CD4-positive, alpha-beta T cell treated with Interleukin-15 for 1 hour (primary cell): ENCODE results near the gene NUDT12.

ENCODE experiments used
- DNase-seq: peaks from one replicate; pipeline ENCODE4 v3.0.0-alpha.2; 2020

The NUDT12 gene

DNA sequence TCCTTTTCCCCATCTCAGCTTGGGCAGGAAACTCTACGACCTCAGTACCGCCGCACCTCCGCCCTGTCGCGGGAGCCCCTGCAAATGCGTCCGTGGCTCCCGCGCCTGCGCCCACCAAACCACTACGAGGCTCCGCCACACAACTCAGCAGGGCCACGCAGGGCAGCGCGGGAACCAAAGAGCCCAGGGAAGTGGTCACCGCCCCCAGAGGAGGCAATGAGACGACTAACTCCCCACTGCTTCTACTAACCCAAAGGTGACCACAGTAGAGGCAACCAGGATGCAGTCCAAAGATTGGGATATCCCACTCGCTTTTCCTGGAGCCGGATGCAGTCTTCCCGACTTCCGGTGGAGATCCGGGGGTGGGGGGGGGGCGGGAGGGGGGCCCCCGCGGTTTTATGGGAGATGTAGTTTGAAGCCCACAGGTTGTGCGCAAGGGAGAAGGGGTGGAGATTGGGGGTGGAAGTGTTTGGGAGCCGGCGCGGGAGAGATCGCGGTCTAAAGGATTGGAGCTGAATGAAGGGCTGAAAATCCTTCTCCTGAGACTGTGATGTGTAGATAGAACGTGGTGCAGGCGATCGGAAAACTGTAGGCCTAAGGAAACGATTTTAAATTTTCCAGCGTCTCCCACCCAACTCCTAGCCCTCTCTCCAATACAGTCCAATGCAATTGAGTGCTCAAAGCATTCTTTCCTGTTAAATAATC lies at the start of gene NUDT12:
NUDT12 (minus strand) TSS at position 337 of the 705 bp plus-strand sequence. CDS start 2,541 bp downstream, outside the sequence.
- peak; percentile 47 for DNase-seq

DNA sequence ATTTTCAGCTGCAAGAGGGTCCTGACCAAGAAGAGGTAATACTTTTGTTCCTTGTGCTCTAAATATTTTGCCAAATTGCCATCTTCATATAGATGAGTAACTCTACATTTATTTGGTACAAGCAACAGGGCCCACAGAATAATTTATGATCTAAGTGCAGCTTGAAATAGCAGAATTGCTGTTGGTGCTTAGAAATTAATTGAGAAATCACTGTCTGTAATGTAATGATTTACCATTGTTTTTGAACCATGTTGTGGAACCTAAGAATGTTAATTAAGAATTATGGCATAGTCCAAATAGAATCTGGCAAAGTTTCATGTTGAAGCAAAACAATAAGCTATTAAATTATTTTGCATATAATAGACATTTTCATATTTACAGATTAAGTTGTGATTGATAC lies 44.8 kb upstream of the NUDT12 start:
- DNase-seq = no peak

DNA sequence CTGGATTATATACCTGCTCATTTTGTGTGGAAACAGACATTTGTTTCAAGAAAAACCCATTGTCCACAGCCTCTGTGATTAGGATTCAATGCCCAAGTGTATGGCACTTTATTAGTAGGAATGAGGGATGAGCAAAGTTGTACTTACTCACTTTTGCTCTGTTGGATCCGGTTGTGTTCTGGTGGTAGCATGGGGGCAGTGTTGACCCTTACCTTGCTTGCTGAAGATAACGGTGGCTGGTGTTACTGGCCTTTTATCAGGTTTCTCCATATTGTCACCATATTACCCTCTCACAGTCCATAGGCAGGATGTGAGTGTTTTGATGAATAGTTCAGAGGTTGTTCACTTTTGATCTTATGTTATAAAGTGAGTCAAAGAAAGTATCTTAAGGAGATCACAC lies 42.7 kb upstream of the NUDT12 start:
- DNase-seq = no peak

DNA sequence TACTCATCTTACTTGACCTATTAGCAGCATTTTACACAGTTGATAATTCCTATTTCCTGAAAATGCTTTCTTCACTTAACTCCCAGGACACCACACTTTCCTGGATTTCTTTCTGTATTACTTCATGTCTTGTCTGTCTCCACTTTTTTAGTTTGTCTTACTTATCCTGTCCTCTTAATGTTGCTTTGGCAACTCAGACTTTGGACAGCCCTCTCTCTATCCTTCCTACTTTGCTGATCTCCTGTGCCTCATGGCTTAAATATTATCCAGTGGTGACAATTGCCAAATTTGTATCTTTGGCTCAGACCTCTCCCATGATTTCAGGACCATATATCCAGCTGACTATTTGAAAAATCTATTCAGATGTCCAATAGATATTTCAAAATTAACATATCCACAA lies 39.8 kb upstream of the NUDT12 start:
- no peak for DNase-seq

DNA sequence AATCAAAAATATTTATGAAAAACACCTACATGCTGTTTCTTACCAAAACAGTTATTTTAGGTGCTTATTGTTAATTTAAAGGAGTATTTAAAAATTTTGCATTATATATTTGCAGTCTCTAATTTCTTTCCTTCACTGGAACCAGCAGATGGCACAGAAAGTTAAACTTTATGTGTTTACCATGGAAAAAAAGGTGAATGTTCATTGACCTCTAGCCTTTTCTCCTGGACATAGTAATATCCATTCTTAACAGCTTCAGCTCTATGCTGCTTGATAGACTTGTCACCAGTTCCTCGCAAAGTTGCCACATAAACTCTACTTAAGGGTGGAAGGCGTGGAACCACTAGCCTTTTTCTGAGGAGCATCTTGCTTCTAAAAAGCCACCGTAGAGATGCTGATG lies 38.7 kb upstream of the NUDT12 start:
- no peak for DNase-seq

DNA sequence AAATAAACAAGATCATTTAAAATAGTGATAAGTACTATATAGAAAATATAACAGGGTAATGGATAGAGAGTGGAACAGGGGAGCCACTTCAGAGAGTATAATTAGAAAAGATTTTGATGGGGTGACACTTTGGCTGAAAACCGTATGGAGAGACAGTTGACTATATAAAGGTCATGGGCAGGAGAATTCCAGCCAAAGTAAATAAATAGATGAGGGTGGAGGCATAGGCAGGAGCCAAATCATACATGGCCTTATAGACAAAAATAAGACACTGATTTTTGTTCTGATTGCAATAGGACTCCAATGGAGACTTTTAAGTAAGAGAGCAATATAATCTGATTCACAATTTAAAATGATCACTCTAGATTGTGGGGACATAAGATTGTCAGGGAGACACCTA lies 37.5 kb upstream of the NUDT12 start:
- DNase-seq = no peak

GRCh38 chr5:103598997-103599566 lies 36.5 kb upstream of the NUDT12 start:
- DNase-seq = no peak

DNA sequence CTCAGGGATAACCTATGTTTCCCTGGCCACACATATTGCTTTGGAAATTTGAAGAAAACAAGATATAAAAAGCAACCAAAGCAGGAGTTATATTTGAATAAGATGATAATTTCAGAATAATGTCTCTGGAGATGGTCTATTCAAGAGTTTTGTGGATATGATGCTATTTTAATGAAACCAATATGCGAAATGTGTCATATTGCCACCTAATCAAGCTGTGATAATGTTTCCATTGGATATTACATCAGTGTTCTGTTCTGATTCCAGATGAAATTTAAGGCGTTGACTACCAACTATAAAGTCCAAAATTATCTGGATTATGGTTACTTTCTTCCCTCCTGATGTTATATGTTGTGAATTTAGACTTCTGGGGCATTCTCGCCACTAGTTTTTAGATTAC lies 27.6 kb upstream of the NUDT12 start:
- DNase-seq = no peak

DNA sequence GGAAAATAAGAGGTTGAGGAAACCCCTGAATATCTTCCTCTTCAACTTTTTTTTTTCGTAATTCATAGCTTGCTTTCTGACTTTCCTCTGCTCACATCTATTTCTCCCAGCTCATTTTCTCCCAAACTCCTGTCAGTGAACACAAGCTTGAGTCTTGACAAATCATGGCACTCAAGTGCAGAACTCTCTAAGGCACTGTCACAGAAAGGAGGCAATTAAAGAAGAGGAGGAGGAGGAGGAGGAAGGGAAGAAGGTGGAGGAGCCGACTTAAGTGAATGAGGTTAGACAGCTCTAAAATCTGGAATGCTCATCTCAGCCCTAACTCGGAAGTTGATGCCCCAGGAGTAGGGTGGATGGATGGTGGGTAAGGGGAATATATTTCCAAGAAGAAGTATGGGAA lies 27.2 kb upstream of the NUDT12 start:
- DNase-seq = no peak

DNA sequence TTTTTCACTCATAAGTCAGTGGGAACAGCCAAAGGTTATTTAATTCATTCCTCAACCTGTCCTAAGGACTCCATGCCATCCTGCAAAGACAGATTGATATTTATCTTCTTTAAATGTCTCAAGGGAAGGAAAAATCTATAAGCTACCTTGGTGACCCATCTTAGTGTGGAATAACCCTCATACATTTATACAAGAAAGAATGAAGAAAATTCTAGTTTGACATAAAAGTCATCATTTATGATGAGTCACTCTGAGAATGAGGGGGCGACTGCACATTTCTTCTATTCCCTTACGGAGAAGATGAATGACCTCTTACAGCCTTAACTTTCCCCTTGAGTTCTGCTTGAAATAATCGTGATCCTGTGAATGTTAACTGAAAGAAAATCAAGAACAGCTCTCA lies 26.8 kb upstream of the NUDT12 start:
- DNase-seq = no peak

DNA sequence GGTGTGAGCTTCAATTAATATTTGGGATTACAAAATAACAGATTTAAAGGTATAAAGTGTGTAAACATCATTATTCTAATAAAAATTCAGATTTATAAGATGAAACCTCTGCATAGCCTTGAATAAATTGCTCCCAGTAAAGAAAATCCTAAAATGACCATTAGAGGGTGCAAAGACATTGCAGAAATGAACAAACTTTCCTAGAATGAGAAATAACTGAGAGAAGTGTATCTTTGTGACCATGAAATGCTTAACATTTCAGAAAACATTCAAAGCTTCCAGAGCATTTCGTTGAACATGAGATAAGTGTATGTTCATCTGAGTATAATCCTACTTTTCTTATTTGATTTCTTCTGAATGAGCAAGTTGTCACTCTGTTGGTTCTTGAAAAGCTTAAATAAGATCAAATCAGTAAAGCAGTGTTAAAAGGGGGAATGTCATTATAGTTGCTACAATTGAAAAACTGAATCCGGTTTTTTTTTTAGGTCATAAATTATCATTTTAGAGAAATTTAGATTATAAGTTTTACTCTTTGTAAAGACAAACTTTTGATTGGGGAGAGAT lies 24.7 kb upstream of the NUDT12 start:
- DNase-seq = no peak

DNA sequence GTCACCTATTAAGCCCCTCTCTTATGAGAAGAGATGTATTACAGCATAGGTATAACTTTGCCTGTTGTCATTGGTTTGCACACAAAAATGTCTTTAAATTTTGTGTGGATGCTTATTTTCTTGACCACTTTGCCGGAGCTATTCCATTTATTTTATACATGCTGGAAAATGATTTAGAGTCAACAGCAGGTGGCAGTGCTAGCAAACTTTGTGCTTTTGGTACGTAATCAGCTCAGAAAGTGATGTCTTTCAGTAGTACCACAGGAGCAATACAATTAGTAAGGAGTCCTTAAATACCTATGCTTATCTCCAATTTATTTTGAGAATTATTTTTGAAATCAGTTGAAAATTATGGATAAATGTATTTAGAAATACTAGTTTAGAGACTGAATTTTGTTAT lies 19.8 kb upstream of the NUDT12 start:
- DNase-seq = no peak

GRCh38 chr5:103573411-103573810 lies 10.8 kb upstream of the NUDT12 start:
- DNase-seq = no peak

DNA sequence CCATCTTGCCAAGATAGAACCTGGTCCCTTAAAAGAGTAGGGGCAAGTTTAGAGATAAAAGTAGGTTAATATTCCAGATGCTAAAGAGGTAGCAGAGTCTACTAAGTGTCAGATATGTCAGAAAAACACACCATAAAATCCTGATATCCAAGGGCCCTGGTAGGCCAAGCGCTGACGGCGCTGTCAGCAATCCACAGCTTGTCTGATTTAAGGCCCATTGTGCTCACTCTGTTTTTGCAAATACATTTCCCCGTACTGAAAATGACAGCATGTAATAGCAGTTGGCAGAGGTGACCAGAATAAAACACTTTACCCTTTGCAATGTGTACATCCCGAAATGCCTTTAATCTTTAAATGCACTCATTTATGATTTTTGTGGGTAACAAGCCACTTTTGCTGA lies 9.9 kb upstream of the NUDT12 start:
- no peak for DNase-seq

DNA sequence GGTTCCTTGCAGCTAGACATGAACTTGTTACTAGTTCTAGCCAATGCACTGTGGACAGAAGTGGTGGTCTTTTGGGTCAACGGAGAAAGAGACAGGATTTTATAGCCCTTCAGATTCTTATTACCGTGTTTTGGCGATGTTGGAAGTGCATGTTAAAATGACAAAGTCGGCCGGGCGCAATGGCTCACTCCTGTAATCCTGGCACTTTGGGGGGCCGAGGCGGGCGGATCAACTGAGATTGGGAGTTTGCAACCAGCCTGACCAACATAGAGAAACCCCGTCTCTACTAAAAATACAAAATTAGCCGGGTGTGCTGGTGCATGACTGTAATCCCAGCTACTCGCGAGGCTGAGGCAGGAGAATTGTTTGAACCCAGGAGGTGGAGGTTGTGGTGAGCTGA lies 9.1 kb upstream of the NUDT12 start:
- DNase-seq = no peak

- no peak for DNase-seq
Observed at GRCh38 chr5:103569313-103570060, 6.9 kb upstream of the NUDT12 start.

- DNase-seq = no peak
Observed at GRCh38 chr5:103565719-103566118, 3.1 kb upstream of the NUDT12 start.

DNA sequence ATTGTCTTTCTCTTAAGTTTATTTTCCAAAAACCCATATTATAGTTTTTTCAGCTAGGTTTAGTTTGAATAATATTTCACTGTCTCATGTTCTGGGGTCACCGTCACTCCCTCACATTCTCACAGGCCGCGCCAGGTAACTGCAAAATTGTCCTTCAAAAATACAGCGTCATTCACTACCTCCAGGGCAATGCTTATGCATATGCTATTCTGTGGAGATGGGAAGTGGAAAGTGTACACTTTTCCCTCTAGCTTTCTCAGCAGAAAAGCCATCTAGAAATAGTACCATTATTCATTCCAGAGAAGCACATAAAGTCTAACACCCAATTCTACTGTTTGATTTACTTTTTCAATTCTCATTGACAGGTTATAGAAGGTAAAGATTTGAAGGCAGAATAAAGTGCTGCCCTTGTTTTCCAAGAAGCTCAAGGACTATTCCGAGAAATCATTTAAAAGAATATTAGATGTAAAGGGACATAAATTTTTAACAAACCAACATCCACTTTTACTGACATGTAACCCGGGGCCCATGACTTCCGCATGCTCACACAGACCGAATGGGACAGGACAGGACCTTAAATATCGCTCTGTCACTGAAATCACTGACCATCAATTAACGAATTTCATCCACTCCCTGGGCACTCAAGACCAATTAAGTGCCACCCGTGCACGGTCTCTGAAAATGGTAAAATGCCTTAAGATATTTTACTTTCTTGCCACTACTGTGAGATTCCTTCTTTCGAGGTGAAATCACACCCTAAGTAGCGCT lies 720 bp downstream of the NUDT12 start:
- no peak for DNase-seq

DNA sequence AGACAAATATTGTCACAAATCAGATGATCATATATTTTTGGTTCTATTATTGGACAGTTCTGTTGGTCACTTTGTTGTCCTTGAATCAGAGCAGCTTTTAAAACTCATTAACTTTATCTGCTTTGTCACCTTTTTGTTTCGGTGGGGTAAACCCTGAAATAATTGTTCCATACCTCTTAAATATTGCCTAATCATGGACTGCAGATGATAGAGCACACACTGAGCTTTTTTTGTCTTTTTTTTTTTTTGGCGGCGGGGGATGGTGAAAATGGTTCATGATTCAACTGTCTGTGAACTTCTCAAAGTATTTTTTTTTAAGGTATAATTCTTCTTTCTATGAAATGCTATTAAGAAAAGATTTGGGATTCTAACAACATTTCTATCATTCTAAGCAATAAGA lies 1.8 kb downstream of the NUDT12 start:
- DNase-seq = no peak

DNA sequence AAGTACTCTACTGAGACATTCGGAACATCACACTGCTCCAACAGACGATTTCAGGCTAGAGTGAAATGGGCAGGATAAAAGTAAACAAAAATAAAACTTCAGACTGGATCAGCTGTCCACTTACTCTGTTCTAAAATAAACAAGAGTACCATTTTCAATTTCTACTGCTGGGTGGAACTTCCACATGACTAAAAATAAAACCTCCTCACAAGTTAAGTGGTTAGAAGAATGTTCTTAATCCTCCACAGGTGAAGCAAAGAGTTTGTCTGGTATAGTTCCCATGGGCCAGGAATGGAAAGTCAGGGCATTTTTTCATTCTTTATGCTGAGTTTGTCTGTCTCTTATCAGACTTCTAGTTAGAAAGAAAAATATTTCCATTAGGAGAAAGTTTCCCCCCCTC lies 15.7 kb downstream of the NUDT12 start:
- DNase-seq = no peak

GRCh38 chr5:103542441-103542840 lies 20.1 kb downstream of the NUDT12 start:
- DNase-seq = no peak

DNA sequence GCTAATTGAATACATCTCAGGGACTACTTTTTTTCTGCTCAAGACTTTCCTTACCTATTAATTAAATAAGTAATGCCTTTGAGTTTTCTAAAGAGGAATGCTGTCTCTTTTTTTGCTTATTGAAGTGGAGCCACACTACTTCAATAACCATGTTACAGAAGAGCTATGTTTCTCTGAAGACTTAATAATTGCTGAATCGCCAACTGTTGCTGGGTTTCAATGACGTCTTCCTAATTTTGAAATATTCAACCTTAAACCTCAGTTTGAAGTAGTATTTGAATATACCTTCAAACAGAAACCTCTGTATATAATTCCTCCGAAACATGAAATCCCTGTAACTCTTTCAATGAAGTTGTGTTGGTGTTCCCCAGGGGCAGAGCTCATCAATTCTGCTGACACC lies 21.0 kb downstream of the NUDT12 start:
- no peak for DNase-seq

DNA sequence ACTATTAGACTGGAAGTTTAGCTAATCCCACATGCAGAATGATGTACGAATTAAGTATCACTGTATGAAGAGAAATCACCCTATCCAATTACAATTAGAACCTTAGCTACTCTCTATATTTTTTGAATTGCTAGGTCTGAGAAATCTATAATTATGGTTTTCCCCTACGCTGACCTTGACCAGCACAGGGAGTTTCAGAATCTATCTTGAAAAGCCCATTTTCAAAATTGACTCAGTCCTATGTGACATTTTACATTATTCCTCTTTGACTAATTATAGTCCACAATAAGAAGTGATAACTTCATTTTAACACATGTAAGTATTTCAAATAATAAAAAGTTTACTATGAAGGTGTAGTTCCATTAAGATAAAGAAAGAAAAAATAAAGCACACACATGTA lies 21.5 kb downstream of the NUDT12 start:
- DNase-seq = no peak
